GM10248 (cell line): Measurements from ENCODE around the gene GSTT2.
A peak's percentile ranks its signal among the peaks of the same experiment; 100 is the strongest.

Source experiments
- CTCF ChIA-PET: fragments of 300-600 bp; sonication (Branson Sonifier 250); formaldehyde crosslinking; extraction: SDS; loops from one replicate; lab custom pipeline; 2021; ENCODE audit warnings: antibody characterized with exemption; lab: Yijun Ruan, JAX
- POLR2A ChIA-PET: fragments of 350-650 bp; sonication (Branson Sonifier 250); formaldehyde crosslinking; extraction: SDS; loops from one replicate; lab custom pipeline; 2020; ENCODE audit warnings: antibody characterized with exemption; lab: Yijun Ruan, JAX
- DNase-seq: peaks from one replicate; pipeline ENCODE4 v3.0.0; 2012; ENCODE audit errors: extremely low spot score
- CTCF ChIP-seq: IDR thresholded peaks from 2 replicates; pipeline ENCODE4 v1.5.1; 2012; ENCODE audit warnings: mild to moderate bottlenecking, low read depth; ENCODE audit errors: extremely low read depth, missing control alignments, control extremely low read depth

The GSTT2 gene

GRCh38 chr22:24008022-24008283 lies 28.0 kb downstream of the GSTT2 start:
- DNase-seq = peak; percentile 9
- ChIA-PET POLR2A (no interaction called here), CTCF (no interaction called here)
- no peak for TF ChIP-seq CTCF

- no peak for DNase-seq
- ChIA-PET CTCF (interaction anchor here (2.3 to 3.0 kb wide), 2 partner anchors 18 to 29 kb away, joined by 7 to 10 read pairs; no protein-coding TSS in a partner anchor), POLR2A (no interaction called here)
- TF ChIP-seq CTCF = no peak
Observed at GRCh38 chr22:24008381-24009226, 28.7 kb downstream of the GSTT2 start.

- TF ChIP-seq CTCF = no peak
- ChIA-PET POLR2A (no interaction called here), CTCF (interaction anchor here (1.9 to 3.0 kb wide), 3 partner anchors 17 to 146 kb away, joined by 5 to 10 read pairs (median 7); no protein-coding TSS in a partner anchor)
- no peak for DNase-seq
Observed at GRCh38 chr22:24009227-24010017, 29.5 kb downstream of the GSTT2 start.

GRCh38 chr22:24010018-24010391 lies 30.1 kb downstream of the GSTT2 start:
- no peak for TF ChIP-seq CTCF
- CTCF ChIA-PET = interaction anchor here (1.3 to 3.0 kb wide), 5 partner anchors 10 to 145 kb away, joined by 3 to 10 read pairs (median 5); no protein-coding TSS in a partner anchor
- POLR2A ChIA-PET = no interaction called here
- DNase-seq = no peak

- no peak for DNase-seq
- CTCF ChIA-PET = interaction anchor here (1.0 to 1.6 kb wide), 2 partner anchors 11 to 37 kb away, joined by 3 to 4 read pairs; no protein-coding TSS in a partner anchor
- TF ChIP-seq CTCF = no peak
- POLR2A ChIA-PET = no interaction called here
Observed at GRCh38 chr22:24011735-24012068, 31.8 kb downstream of the GSTT2 start.

GRCh38 chr22:24016156-24016555 lies 36.2 kb downstream of the GSTT2 start:
- POLR2A ChIA-PET = no interaction called here
- TF ChIP-seq CTCF = no peak
- no peak for DNase-seq
- CTCF ChIA-PET = no interaction called here
